Endometrium (tissue), 2 donors: ENCODE measurements around the gene STEAP3.
"Not testable (repeated sequence)": the region's sequence is repeated elsewhere in the genome, so short reads cannot be mapped to it uniquely, and the experiment has no call there.

ENCODE experiments used
- FAIRE-seq: peaks from 2 replicates; lab custom pipeline; 2012; peaks lifted over from hg19 to GRCh38; lab: Jason Lieb, UNC
- donor health status: control.
- donor health status: control.

The STEAP3 gene

DNA sequence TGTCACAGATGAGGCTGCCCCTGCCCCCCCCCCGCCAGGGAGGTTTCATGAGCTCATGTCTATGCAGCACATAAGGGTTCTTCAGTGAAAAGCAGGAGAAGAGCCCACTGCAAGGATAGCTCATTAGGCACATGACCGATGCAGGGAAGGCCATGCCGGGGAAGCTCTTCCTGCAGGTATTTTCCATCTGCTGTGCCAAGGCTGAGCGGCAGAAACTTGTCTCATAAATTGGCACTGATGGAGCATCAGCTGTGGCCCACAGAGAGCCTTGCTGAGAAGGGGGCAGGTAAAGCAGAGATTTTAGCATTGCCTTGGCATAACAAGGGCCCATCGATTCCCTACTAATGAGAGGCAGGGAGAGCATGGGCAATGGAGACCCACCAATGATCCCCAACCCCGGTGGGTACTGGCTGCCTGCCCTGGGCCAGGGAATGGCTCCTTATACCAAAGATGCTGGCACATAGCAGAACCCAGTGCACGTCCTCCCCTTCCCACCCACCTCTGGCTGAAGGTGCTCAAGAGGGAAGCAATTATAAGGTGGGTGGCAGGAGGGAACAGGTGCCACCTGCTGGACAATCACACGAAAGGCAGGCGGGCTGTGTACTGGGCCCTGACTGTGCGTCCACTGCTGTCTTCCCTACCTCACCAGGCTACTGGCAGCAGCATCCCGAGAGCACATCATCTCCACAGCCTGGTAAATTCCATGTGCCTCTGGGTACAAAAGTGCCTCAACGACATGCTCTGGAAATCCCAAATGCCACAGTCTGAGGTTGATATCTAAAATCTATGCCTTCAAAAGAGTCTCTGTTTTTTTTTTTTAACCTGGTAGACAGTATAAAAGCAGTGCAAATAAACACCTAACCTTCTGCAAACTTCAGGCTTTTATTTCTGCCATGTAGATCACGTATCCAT is 41.4 kb downstream of the STEAP3 start:
- no peak for FAIRE-seq

DNA sequence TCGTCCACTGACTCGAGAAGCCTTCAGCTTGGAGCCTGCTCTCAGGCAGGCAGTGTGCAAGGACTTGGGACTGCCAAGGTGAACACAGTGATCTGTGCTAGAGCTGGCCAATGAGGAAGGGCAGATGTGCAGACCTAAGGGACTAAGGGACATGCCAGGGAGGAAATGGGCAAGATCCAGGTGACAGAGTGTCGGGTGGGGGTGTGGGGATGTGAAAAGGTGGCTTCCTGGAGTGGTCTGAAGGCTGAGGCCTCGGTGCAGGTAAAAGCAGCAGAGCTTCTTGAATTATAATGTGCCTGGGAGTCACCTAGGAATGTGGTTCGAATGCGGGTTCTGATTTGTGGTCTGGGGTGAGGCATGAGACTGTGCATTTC is 42.0 kb downstream of the STEAP3 start:
- no peak for FAIRE-seq

DNA sequence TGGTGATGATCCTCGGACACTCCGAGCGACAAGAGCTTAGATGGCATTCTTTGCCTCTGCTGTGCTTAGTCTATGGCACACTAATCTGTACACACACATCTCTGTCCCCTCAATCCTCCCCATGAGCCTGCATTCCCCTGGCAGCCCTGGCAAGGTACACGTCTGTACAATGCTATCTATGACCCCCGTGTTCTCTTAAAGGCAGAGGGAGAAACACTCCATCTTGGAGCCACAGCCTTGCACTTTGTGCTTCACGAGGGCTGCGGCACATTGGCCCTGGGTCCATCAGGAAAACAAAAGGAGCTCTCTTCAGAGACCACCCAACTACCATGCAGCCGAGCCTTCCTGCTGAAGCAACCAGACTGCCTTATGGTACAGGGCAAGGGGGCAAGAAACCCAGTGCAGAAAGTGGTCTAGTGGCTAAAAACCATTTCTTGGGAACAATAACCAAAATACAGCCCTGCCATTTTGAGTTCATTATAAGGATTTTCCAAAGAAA is 42.5 kb downstream of the STEAP3 start:
- no peak for FAIRE-seq

GRCh38 chr2:119267604-119268003 is 44.0 kb downstream of the STEAP3 start:
- FAIRE-seq, result no peak

DNA sequence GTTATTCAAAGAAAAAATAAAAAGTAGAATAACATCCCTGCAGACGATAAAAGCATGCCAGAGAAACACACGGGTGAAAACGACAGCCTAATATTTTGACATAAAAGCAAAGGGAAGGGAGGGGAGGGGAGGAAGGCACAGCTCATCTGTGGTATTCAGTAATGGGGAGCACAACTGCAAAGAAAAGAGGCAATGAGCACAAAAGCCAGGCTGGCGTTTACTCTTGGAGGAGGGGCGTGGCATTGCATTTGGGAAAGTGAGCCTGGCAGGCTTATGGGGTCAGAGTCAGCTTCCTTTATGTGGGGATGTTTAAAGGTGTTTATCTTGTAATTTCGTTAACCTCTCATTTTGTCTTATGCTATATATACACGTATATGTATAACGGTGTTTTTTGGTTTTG is 53.2 kb downstream of the STEAP3 start:
- FAIRE-seq, result no peak

DNA sequence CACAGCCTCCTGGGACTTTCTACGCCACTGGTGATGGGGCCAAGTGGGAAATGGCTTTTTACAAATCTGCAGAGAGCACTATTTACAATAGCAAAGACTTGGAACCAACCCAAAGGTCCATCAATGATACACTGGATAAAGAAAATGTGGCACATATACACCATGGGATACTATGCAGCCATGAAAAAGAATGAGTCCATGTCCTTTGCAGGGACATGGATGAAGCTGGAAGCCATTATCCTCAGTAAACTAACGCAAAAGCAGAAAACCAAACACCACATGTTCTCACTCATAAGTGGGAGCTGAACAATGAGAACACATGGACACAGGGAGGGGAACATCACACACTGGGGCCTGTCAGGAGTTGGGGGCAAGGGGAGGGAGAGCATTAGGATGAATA is 54.8 kb downstream of the STEAP3 start:
- FAIRE-seq, result not testable (repeated sequence)

DNA sequence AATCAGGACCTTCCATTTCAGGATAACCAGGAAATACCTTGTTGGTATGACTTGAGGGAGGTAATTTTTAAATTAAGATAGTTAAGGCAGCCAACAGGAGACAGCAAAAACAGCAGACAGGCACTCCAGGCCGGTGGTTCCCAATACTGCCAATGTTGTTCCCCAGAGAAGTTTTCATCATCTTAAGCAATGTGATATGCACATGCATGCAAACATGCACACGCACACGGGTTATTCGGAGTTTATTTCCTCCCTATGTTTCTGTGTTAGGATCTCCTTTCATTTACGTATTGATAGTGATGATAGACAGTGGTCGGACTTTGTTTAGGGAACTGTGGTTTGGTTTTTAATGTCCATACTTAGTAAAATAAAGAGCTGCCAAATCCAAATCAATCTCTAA is 55.3 kb downstream of the STEAP3 start:
- FAIRE-seq, result no peak

- no peak for FAIRE-seq
These were observed 56.0 kb downstream of the STEAP3 start for GRCh38 chr2:119279666-119280065.

- no peak for FAIRE-seq
These were observed 57.0 kb downstream of the STEAP3 start for GRCh38 chr2:119280680-119281079.

GRCh38 chr2:119282146-119282995 is 58.7 kb downstream of the STEAP3 start:
- FAIRE-seq, result no peak

GRCh38 chr2:119282996-119283511 is 59.4 kb downstream of the STEAP3 start:
- FAIRE-seq, result no peak

DNA sequence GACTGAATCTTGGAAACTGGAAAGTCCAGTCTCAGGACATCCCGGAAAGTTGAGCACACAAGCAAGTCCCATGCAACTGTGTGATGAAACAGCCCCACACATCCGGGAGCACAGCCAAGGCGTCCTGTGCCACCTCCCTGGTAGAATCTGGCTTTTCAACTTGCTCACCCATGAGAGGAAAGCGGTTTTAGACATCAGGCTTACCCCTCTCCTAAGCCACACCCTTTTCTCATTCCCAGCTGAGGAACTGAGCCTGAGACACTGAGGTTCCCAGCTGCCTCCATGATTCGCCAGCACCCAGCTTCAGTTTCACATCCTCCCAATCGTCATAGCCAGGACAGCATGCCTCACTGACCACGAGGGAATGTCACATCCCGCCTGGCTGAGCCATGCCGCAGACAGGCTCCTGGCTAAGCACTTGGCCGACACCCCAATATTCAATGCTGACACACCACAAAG is 60.3 kb downstream of the STEAP3 start:
- FAIRE-seq, result no peak

DNA sequence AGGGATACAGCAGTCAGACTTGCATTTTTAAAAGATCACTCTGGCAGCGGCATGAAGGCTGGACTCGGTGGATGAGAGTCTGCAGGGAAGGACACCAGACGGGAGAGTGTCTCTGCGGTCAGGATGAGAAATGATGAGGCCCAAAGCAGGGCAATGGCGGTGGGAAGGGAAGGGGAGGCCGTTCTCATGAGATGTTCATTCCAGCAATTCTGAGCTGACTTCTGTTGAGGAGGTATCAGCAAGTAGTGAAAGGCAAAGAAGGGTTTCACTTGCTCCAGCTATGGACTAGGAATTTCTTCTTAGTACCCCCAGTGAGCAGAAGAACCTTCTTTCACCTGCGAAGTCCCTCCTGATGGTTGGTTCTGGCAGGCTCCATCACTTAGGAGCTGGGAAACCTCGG is 63.0 kb downstream of the STEAP3 start:
- FAIRE-seq, result no peak

DNA sequence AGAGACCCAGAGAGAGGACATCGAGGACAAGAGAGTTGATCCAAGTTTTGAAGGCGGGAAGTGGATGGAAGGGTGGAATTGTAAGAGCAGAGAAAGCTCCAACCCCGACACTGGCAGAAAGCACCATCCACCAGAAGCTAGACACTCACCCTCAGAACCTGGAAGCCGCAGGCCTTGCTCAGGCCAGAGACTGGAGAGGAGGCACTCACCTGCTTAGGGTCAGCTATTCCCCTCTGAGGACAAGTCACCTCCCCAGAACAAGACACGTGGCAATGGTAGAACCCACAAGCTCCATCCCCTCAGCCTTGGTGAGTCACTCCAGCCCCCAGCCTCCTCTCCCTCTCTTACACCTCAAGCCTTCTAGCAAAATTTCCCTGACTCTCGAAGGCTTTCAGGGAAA is 64.9 kb downstream of the STEAP3 start:
- FAIRE-seq, result no peak

GRCh38 chr2:119289093-119289492 is 65.5 kb downstream of the STEAP3 start:
- FAIRE-seq, result no peak

DNA sequence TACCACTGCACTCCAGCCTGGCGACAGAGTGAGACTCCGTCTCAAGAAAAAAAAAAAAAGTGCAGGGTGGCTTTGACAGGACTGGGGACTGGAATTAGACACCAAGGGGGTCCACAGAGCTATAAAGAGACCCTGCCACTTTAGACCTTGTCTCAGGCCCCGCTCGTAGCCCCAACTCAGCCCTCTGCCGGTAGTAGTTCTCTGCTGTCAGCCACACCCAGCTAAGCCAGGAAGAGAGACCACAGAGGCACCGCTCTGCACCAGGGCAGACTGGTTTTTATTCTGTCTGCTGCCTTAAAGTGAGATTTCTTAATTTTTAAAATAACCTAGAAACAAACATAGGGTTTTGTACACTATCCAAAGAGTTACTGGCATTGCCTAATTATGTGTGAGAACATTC is 66.0 kb downstream of the STEAP3 start:
- no peak for FAIRE-seq

DNA sequence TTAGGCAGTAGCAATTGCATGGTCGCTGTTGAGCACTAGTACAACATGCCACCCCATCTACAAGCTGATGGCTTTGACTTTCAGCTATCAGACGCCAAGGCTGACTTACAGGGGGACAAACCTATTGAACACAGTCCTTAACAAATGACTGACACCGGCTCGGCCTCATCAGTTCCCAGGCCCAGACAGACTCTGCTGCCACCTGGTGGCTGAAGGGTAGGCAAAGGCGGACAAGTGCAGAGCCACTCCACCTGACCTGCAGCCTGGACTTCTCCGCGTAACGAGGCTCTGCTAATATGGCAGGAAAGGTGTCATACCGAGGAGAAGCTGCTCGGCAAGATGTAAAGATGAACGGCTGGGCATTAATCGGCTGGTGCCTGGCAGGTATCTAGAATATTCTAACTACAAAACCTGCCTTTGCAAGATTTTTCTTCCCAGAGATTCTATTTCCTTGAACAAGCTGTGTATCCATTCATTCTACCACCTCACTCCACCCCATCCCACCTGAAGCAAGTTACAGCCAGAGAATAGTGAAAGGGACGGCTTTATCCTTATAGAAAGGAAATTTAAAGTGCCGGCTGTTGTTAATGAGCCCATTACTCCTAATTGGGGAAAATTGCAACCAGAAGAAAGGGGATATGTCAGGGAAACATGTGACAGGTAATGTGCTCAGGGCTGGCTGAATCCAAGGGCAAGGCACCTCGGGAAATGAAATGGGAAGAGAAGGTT is 67.4 kb downstream of the STEAP3 start:
- no peak for FAIRE-seq

- FAIRE-seq, result no peak
These were observed 68.0 kb downstream of the STEAP3 start for GRCh38 chr2:119291588-119292167.

GRCh38 chr2:119292226-119292625 is 68.6 kb downstream of the STEAP3 start:
- no peak for FAIRE-seq

GRCh38 chr2:119293254-119293653 is 69.6 kb downstream of the STEAP3 start:
- no peak for FAIRE-seq

- no peak for FAIRE-seq
These were observed 70.3 kb downstream of the STEAP3 start for GRCh38 chr2:119293900-119294299.

GRCh38 chr2:119294671-119295070 is 71.0 kb downstream of the STEAP3 start:
- FAIRE-seq, result no peak
